Lower lobe of right lung (tissue), 2 donors: ENCODE results near the gene ADISSP. TPM values are rescaled to one million over a fixed set of nuclear protein-coding genes. Genes with fewer than 3 reads are reported as not detected.

Source experiments
- ATAC-seq, 2 donors: fragments of 200-7000 bp; cut with Tn5 transposase; one replicate each; pipeline ENCODE4 v1.9.1; 2020 to 2022; ENCODE audit warnings: mild to moderate bottlenecking in 2 of 2, moderate library complexity in 2 of 2
- DNase-seq: peaks from one replicate; pipeline ENCODE4 v3.0.0-alpha.2; 2020
- H3K27ac ChIP-seq: fragments of 200-600 bp; one replicate; pipeline ENCODE4 v1.8.0; 2022
- H3K27me3 ChIP-seq: fragments of 200-600 bp; one replicate; pipeline ENCODE4 v1.8.0; 2022; ENCODE audit warnings: low read depth
- H3K36me3 ChIP-seq: fragments of 200-600 bp; one replicate; pipeline ENCODE4 v1.8.0; 2022; ENCODE audit warnings: mild to moderate bottlenecking
- H3K4me1 ChIP-seq: fragments of 200-600 bp; one replicate; pipeline ENCODE4 v1.8.0; 2022
- H3K4me3 ChIP-seq: fragments of 200-600 bp; one replicate; pipeline ENCODE4 v1.8.0; 2022; ENCODE audit warnings: mild to moderate bottlenecking
- H3K9me3 ChIP-seq: fragments of 200-600 bp; one replicate; pipeline ENCODE4 v1.8.0; 2022
- intact Hi-C: fragments of 100-400 bp; cut with DNase I; formaldehyde crosslinking; loops from one replicate; pipeline ENCODE4 v1.11.0; 2022
- total RNA-seq: library from RNA; stranded (reverse); fragmentation: NEBNext Ultra II Directional; extraction: Animal tissue kit (Norgen Biotek cat#: 25700); gene quantifications from one replicate; pipeline ENCODE4 v1.2.1, GENCODE V29; 2021
- TF ChIP-seq, protein P1 (sequence below): fragments of 200-600 bp; IDR thresholded peaks from one replicate; pipeline ENCODE4 v1.8.0; 2022; ENCODE audit warnings: antibody characterized with exemption, mild to moderate bottlenecking
- donor health status: DM: no; HTN: yes; CAD: no; lungs with severe emphysema.

ADISSP gene
- total RNA-seq, 1 donor from 2014 or later = 33.2 TPM

DNA sequence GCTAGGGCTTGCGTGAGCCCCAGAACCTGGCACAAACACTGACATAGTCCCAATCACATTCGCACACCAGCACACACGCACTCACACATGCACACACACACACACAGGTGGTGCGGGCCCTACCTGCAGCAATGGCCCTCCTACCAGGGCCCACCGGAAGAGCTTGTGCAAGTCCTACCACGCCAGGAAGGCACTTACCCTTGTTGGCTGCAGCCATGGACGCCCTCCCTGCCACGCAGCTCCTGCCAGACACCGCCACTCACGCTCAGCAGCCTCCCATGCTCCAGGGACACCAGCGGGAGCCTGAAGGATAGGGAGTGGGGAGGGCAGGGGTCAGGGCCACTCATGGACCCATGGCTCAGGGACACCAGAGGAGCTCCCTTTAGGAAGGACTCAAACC, 7.7 kb downstream of the ADISSP start:
- intact Hi-C loops = no loop called here
- no peak overlapping the region for H3K4me3 ChIP-seq
- TF ChIP-seq, protein P1, sequence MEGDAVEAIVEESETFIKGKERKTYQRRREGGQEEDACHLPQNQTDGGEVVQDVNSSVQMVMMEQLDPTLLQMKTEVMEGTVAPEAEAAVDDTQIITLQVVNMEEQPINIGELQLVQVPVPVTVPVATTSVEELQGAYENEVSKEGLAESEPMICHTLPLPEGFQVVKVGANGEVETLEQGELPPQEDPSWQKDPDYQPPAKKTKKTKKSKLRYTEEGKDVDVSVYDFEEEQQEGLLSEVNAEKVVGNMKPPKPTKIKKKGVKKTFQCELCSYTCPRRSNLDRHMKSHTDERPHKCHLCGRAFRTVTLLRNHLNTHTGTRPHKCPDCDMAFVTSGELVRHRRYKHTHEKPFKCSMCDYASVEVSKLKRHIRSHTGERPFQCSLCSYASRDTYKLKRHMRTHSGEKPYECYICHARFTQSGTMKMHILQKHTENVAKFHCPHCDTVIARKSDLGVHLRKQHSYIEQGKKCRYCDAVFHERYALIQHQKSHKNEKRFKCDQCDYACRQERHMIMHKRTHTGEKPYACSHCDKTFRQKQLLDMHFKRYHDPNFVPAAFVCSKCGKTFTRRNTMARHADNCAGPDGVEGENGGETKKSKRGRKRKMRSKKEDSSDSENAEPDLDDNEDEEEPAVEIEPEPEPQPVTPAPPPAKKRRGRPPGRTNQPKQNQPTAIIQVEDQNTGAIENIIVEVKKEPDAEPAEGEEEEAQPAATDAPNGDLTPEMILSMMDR = no peak
- no peak overlapping the region for H3K27ac ChIP-seq
- H3K4me1 ChIP-seq = peaks cover 16% of the 10 kb centered on the region
- H3K27me3 ChIP-seq = no peaks in the 10 kb centered on the region
- DNase-seq (no peak), ATAC-seq (no peak)
- no peaks in the 10 kb centered on the region for H3K9me3 ChIP-seq
- H3K36me3 ChIP-seq = peaks cover 13% of the 10 kb centered on the region

GRCh38 chr20:3759316-3759823, 8.2 kb downstream of the ADISSP start:
- H3K27ac ChIP-seq = no peak overlapping the region
- DNase-seq (no peak), ATAC-seq (no peak)
- peaks cover 13% of the 10 kb centered on the region for H3K36me3 ChIP-seq
- no peaks in the 10 kb centered on the region for H3K27me3 ChIP-seq
- intact Hi-C loops = no loop called here
- TF ChIP-seq, protein P1 = no peak
- H3K9me3 ChIP-seq = no peaks in the 10 kb centered on the region
- no peak overlapping the region for H3K4me3 ChIP-seq
- H3K4me1 ChIP-seq = peaks cover 12% of the 10 kb centered on the region

- intact Hi-C loops = no loop called here
- DNase-seq = no peak
- Histone ChIP-seq H3K27ac (no peak overlapping the region), H3K36me3 (peaks cover 13% of the 10 kb centered on the region), H3K27me3 (no peaks in the 10 kb centered on the region), H3K9me3 (no peaks in the 10 kb centered on the region), H3K4me3 (no peak overlapping the region), H3K4me1 (peaks cover 13% of the 10 kb centered on the region)
- TF ChIP-seq, protein P1 = no peak
- ATAC-seq = no peak
Observed at GRCh38 chr20:3758566-3758965, 9.0 kb downstream of the ADISSP start.

DNA sequence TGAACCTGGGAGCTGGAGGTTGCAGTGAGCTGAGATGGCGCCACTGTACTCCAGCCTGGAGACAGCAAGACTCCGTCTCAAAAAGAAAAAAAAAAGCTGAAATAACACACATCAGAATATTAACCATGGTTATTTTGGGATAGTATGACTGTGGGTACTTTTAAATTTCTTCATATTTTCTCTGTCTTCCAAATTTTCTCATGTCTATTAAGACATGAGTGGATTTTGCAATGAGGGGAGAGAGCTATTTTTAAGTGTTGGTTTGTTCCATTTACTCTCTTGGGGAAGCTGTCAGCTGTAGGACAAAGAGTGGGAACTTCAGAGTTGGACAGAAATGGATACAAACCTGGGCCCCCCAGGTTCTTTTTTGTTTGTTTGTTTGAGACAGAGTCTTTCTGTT, 10.3 kb downstream of the ADISSP start:
- DNase-seq (no peak), ATAC-seq (no peak)
- Histone ChIP-seq H3K27me3 (no peaks in the 10 kb centered on the region), H3K4me1 (peaks cover 21% of the 10 kb centered on the region), H3K36me3 (peaks cover 13% of the 10 kb centered on the region), H3K27ac (no peak overlapping the region), H3K9me3 (no peaks in the 10 kb centered on the region), H3K4me3 (no peak overlapping the region)
- TF ChIP-seq, protein P1 = no peak
- intact Hi-C loops = no loop called here

GRCh38 chr20:3755814-3756480, 11.6 kb downstream of the ADISSP start:
- Histone ChIP-seq H3K4me1 (peaks cover 29% of the 10 kb centered on the region), H3K36me3 (peaks cover 11% of the 10 kb centered on the region), H3K27me3 (no peaks in the 10 kb centered on the region), H3K4me3 (no peak overlapping the region), H3K27ac (no peak overlapping the region), H3K9me3 (no peaks in the 10 kb centered on the region)
- no peak for ATAC-seq
- intact Hi-C loops = no loop called here
- TF ChIP-seq, protein P1 = no peak
- DNase-seq = no peak
